ENCODE results near the gene USP17L20. TPM values are rescaled to one million over a fixed set of nuclear protein-coding genes. Genes with fewer than 3 reads are reported as not detected.
A peak's percentile ranks its signal among the peaks of the same experiment; 100 is the strongest.
"Not testable (repeated sequence)": the region's sequence is repeated elsewhere in the genome, so short reads cannot be mapped to it uniquely, and the experiment has no call there.

USP17L20 gene, protein sequence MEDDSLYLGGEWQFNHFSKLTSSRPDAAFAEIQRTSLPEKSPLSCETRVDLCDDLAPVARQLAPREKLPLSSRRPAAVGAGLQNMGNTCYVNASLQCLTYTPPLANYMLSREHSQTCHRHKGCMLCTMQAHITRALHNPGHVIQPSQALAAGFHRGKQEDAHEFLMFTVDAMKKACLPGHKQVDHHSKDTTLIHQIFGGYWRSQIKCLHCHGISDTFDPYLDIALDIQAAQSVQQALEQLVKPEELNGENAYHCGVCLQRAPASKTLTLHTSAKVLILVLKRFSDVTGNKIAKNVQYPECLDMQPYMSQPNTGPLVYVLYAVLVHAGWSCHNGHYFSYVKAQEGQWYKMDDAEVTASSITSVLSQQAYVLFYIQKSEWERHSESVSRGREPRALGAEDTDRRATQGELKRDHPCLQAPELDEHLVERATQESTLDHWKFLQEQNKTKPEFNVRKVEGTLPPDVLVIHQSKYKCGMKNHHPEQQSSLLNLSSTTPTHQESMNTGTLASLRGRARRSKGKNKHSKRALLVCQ
- polyA plus RNA-seq (2014; cell fraction: cytosol; rRNA removed) = not detected in 2 replicates
- polyA plus RNA-seq (2014; cell fraction: nucleus; rRNA removed) = not detected in 2 replicates

GRCh38 chr4:9257824-9258223, at the start of gene USP17L20:
TSS of gene USP17L20 (plus strand) at chr4:9258124. CDS start at chr4:9258124, 0 bp downstream.
- DNase-seq (ENCODE audit: low spot score) = not testable (repeated sequence)

DNA sequence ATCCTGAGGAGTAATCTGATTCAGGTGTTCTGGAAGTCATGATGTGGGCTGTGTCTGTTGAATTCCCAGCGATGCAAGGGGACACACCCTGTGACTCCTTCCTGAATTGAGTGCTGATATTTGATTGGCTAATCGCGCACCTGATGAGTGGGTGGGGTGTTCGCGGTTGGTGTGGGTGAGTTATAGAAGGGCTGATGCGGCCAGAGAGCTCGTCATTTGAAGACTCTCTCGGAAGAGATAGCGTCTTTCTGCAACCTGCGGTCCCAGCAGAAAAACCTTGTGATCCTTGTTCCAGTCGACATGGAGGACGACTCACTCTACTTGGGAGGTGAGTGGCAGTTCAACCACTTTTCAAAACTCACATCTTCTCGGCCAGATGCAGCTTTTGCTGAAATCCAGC, 47.6 kb upstream of the USP17L20 start, which contains the start of gene USP17L10:
TSS of gene USP17L10 (plus strand) at position 301 of the 400 bp plus-strand sequence. CDS start at position 301, 0 bp downstream.
- DNase-seq (ENCODE audit: low spot score) = not testable (repeated sequence)

DNA sequence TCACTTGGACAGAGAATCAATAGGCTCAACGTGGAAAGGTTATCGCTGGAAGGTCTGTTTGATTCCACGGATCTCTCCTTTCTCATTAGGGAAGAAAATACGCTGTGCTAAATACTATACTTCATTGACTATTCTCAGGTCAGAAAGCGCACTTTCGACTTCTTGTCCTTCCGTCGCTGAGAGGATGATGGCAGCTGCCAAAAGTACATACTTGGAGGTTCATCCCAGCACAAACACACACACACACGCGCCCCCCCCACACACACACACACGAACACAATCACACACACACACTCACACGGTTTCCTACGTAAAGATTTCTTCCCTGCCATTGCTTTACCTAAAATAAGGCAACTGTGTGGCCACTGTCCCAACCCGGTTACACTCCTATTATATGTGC, 43.2 kb upstream of the USP17L20 start:
- not testable (repeated sequence) for DNase-seq (ENCODE audit: low spot score)

GRCh38 chr4:9215105-9215504, 42.8 kb upstream of the USP17L20 start, which contains the start of gene USP17L11:
TSS of gene USP17L11 (plus strand) at chr4:9215405. CDS start at chr4:9215405, 0 bp downstream.
- not testable (repeated sequence) for DNase-seq (ENCODE audit: low spot score)

DNA sequence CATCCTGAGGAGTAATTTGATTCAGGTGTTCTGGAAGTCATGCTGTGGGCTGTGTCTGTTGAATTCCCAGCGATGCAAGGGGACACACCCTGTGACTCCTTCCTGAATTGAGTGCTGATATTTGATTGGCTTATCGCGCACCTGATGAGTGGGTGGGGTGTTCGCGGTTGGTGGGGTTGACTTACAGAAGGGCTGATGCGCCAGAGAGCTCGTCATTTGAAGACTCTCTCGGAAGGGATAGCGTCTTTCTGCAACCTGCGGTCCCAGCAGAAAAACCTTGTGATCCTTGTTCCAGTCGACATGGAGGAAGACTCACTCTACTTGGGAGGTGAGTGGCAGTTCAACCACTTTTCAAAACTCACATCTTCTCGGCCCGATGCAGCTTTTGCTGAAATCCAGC, 38.1 kb upstream of the USP17L20 start, which contains the start of gene USP17L12:
TSS of gene USP17L12 (plus strand) at position 301 of the 400 bp plus-strand sequence. CDS start at position 301, 0 bp downstream.
- DNase-seq (ENCODE audit: low spot score) = not testable (repeated sequence)

DNA sequence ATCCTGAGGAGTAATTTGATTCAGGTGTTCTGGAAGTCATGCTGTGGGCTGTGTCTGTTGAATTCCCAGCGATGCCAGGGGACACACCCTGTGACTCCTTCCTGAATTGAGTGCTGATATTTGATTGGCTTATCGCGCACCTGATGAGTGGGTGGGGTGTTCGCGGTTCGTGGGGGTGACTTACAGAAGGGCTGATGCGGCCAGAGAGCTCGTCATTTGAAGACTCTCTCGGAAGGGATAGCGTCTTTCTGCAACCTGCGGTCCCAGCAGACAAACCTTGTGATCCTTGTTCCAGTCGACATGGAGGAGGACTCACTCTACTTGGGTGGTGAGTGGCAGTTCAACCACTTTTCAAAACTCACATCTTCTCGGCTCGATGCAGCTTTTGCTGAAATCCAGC, 33.3 kb upstream of the USP17L20 start, which contains the start of gene USP17L13:
TSS of gene USP17L13 (plus strand) at position 301 of the 400 bp plus-strand sequence. CDS start at position 301, 0 bp downstream.
- DNase-seq (ENCODE audit: low spot score) = not testable (repeated sequence)

- DNase-seq (ENCODE audit: low spot score) = not testable (repeated sequence)
Observed at GRCh38 chr4:9230249-9230648, 27.7 kb upstream of the USP17L20 start.

- DNase-seq (ENCODE audit: low spot score) = not testable (repeated sequence)
Observed at GRCh38 chr4:9234085-9234484, 23.8 kb upstream of the USP17L20 start, which contains the start of gene USP17L15. TSS of gene USP17L15 (plus strand) at chr4:9234385. CDS start at chr4:9234385, 0 bp downstream.

DNA sequence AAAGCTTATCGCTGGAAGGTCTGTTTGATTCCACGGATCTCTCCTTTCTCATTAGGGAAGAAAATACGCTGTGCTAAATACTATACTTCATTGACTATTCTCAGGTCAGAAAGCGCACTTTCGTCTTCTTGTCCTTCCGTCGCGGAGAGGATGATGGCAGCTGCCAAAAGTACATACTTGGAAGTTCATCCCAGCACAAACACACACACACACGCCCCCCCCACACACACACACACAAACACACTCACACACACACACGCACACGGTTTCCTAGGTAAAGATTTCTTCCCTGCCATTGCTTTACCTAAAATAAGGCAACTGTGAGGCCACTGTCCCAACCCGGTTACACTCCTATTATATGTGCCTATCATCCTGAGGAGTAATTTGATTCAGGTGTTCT, 19.5 kb upstream of the USP17L20 start:
- peak; percentile 0 for DNase-seq (ENCODE audit: low spot score)

DNA sequence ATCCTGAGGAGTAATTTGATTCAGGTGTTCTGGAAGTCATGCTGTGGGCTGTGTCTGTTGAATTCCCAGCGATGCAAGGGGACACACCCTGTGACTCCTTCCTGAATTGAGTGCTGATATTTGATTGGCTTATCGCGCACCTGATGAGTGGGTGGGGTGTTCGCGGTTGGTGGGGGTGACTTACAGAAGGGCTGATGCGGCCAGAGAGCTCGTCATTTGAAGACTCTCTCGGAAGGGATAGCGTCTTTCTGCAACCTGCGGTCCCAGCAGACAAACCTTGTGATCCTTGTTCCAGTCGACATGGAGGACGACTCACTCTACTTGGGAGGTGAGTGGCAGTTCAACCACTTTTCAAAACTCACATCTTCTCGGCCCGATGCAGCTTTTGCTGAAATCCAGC, 14.3 kb upstream of the USP17L20 start, which contains the start of gene USP17L17:
TSS of gene USP17L17 (plus strand) at position 301 of the 400 bp plus-strand sequence. CDS start at position 301, 0 bp downstream.
- not testable (repeated sequence) for DNase-seq (ENCODE audit: low spot score)

- peak; percentile 0 for DNase-seq (ENCODE audit: low spot score)
Observed at GRCh38 chr4:9247953-9248680, 9.8 kb upstream of the USP17L20 start, which contains the start of gene USP17L18. TSS of gene USP17L18 (plus strand) at chr4:9248630. CDS start at chr4:9248630, 0 bp downstream.

- DNase-seq (ENCODE audit: low spot score) = not testable (repeated sequence)
Observed at GRCh38 chr4:9253078-9253477, 4.8 kb upstream of the USP17L20 start, which contains the start of gene USP17L19. TSS of gene USP17L19 (plus strand) at chr4:9253378. CDS start at chr4:9253378, 0 bp downstream.

DNA sequence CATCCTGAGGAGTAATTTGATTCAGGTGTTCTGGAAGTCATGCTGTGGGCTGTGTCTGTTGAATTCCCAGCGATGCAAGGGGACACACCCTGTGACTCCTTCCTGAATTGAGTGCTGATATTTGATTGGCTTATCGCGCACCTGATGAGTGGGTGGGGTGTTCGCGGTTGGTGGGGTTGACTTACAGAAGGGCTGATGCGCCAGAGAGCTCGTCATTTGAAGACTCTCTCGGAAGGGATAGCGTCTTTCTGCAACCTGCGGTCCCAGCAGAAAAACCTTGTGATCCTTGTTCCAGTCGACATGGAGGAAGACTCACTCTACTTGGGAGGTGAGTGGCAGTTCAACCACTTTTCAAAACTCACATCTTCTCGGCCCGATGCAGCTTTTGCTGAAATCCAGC, 4.6 kb downstream of the USP17L20 start, which contains the start of gene USP17L21:
TSS of gene USP17L21 (plus strand) at position 301 of the 400 bp plus-strand sequence. CDS start at position 301, 0 bp downstream.
- DNase-seq (ENCODE audit: low spot score) = not testable (repeated sequence)

GRCh38 chr4:9267319-9267718, 9.4 kb downstream of the USP17L20 start, which contains the start of gene USP17L22:
TSS of gene USP17L22 (plus strand) at chr4:9267619. CDS start at chr4:9267619, 0 bp downstream.
- DNase-seq (ENCODE audit: low spot score) = not testable (repeated sequence)

- not testable (repeated sequence) for DNase-seq (ENCODE audit: low spot score)
Observed at GRCh38 chr4:9271719-9272118, 13.8 kb downstream of the USP17L20 start.
